Adrenal gland (tissue), 12 donors: Measurements from ENCODE around the gene ST8SIA3. TPM values are rescaled to one million over a fixed set of nuclear protein-coding genes. Genes with fewer than 3 reads are reported as not detected.

Experiments
- DNase-seq, 7 donors: peaks; one replicate each; pipeline ENCODE4 v3.0.0-alpha.2; 2019 to 2020
- H3K27ac ChIP-seq, 5 donors: fragments of 200-600 bp; sonication (generic) in 4 of 5; 1 replicate in 3 of 5; 2 replicates in 2 of 5; pipeline versions ENCODE4 v1.5.1 to v1.8.0; 2016 to 2020; ENCODE audit warnings: mild to moderate bottlenecking in 1 of 5
- H3K27me3 ChIP-seq: fragments of 200-600 bp; 2 replicates; pipeline ENCODE4 v1.8.0; 2021
- H3K36me3 ChIP-seq, 2 donors: fragments of 200-600 bp; replicated peaks in 1 of 2; 1 replicate in 1 of 2; 2 replicates in 1 of 2; pipeline versions ENCODE4 v1.5.1 to v1.8.0; 2018 to 2022
- H3K4me1 ChIP-seq, 2 donors: fragments of 200-600 bp; replicated peaks in 1 of 2; 1 replicate in 1 of 2; 2 replicates in 1 of 2; pipeline versions ENCODE4 v1.5.1 to v1.8.0; 2018 to 2021
- H3K4me3 ChIP-seq, 4 donors: fragments of 200-600 bp; sonication (generic) in 3 of 4; one replicate each; pipeline ENCODE4 v1.5.1; 2016 to 2018
- H3K9me3 ChIP-seq, 3 donors: fragments of 200-600 bp; sonication (generic) in 1 of 3; replicated peaks in 1 of 3; 1 replicate in 2 of 3; 2 replicates in 1 of 3; pipeline versions ENCODE4 v1.5.1 to v1.8.0; 2016 to 2021
- POLR2A ChIP-seq, 2 donors: fragments of 450-650 bp; IDR thresholded peaks; one replicate each; pipeline ENCODE4 v1.6.1; 2017; ENCODE audit warnings: antibody characterized with exemption in 2 of 2, mild to moderate bottlenecking in 2 of 2, moderate library complexity in 1 of 2
- WGBS, 4 donors: extraction: QIAGEN DNeasy Blood & Tissue Kit in 2 of 4; methylation state at CpG; one replicate each; pipeline versions ENCODE4 v1.1.5 to v1.1.7; 2013 to 2017; 5-methylcytosine and 5-hydroxymethylcytosine counted together
- intact Hi-C, 2 donors: fragments of 100-400 bp; cut with DNase I; formaldehyde crosslinking; loops; one replicate each; pipeline versions ENCODE4 v1.14.1 to v1.15.0; 2022 to 2023
- polyA plus RNA-seq, 3 donors: library from polyadenylated mRNA; stranded (reverse); fragments of 200-250 nt in 2 of 3; fragments of 350-450 nt in 1 of 3; fragmentation: Illumina TruSeq in 1 of 3; extraction: RNeasy Lipid Tissue Mini Kit (QIAGEN cat#74804) in 1 of 3; gene quantifications; one replicate each; pipeline ENCODE4 v1.2.3, GENCODE V29; 2013 to 2014
- total RNA-seq, 9 donors: library from RNA; depleted of rRNA in 4 of 9; stranded (reverse); fragments of >200 nt in 4 of 9; fragments of 120-200 nt in 1 of 9; fragmentation: NEBNext Ultra II Directional in 1 of 9; extraction: Animal tissue kit (Norgen Biotek cat#: 25700) in 1 of 9; gene quantifications; one replicate each; pipeline versions ENCODE4 v1.1.0 to v1.2.4, GENCODE V29; 2013 to 2023
- TF ChIP-seq, protein P1 (sequence below), 6 experiments: fragments of 450-650 bp in 4 of 6; fragments of 200-600 bp in 2 of 6; sonication (generic) in 1 of 6; IDR thresholded peaks; 1 replicate in 5 of 6; 2 replicates in 1 of 6; pipeline versions ENCODE4 v1.5.1 to v1.8.0; 2016 to 2021; ENCODE audit warnings: antibody characterized with exemption in 6 of 6, mild to moderate bottlenecking in 2 of 6, moderate library complexity in 1 of 6
- donor health status: healthy with polysubstance abuse.
- donor health status: Bipolar disorder and iron deficiency.
- donor health status: DM: yes; HTN: yes; CAD: no.
- donor health status: DM: no; HTN: no; CAD: no.
- donor health status: DM: no; HTN: no; CAD: no.
- donor health status: DM: yes; HTN: yes; CAD: no.

ST8SIA3 gene
- total and polyA plus RNA-seq, 12 donors = 0.06 to 21.1 (median 2.3) TPM; not detected in 3

DNA sequence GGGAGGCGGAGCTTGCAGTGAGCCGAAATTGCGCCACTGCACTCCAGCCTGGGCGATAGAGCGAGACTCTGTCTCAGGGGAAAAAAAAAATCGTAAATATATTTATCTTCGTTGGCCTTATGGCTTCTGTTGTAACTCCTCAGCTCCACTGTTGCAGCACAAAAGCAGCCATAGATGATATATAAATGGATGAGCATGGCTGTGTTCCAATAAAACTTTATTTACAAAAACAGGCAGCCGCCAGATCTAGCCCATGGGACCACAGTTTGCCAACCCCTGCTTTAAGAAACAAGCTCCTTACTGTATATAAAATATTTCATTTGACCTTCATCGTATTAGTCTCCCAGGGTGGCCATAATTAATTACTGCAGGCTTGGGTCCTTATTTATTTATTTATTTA is 20.1 kb downstream of the ST8SIA3 start:
- H3K27me3 ChIP-seq = no peaks in the 10 kb centered on the region
- WGBS, 4 donors = 76 to 90% (median 84%) methylated on average over 9 of the region's 9 CpGs
- H3K4me1 ChIP-seq = no peaks in the 10 kb centered on the region

DNA sequence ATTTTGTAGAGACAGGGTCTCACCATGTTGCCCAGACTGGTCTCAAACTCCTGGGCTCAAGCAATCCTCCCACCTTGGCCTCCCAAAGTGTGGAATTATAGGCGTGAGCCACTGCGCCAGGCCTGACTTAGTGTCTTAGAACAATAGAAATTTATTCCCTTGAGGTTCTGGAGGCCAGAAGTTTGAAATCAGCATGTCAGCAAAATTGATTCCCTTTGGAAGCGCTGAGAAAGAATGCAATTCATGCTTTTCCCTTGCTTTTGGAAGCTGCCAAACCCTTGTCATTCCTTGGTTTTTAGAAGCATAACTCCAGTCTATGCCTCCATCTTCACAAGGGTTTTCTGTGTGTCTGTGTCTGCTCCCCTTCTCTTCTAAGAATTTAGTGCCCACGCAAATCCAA is 20.7 kb downstream of the ST8SIA3 start:
- Histone ChIP-seq H3K4me1 (no peaks in the 10 kb centered on the region), H3K27ac (no peak overlapping the region), H3K9me3 (no peaks in the 10 kb centered on the region), H3K36me3 (no peaks in the 10 kb centered on the region), H3K27me3 (no peaks in the 10 kb centered on the region), H3K4me3 (no peak overlapping the region)
- 72 to 90% (median 85%) methylated on average over 4 of the region's 4 CpGs for WGBS, 4 donors
- no peak for TF ChIP-seq POLR2A (IDR thresholded peaks at IDR 0.05)
- TF ChIP-seq, protein P1, sequence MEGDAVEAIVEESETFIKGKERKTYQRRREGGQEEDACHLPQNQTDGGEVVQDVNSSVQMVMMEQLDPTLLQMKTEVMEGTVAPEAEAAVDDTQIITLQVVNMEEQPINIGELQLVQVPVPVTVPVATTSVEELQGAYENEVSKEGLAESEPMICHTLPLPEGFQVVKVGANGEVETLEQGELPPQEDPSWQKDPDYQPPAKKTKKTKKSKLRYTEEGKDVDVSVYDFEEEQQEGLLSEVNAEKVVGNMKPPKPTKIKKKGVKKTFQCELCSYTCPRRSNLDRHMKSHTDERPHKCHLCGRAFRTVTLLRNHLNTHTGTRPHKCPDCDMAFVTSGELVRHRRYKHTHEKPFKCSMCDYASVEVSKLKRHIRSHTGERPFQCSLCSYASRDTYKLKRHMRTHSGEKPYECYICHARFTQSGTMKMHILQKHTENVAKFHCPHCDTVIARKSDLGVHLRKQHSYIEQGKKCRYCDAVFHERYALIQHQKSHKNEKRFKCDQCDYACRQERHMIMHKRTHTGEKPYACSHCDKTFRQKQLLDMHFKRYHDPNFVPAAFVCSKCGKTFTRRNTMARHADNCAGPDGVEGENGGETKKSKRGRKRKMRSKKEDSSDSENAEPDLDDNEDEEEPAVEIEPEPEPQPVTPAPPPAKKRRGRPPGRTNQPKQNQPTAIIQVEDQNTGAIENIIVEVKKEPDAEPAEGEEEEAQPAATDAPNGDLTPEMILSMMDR (IDR thresholded peaks at IDR 0.05) = no peak
- no peak for DNase-seq
- intact Hi-C loops = no loop called here

More for the DNA sequence above, 20.1 kb downstream of the ST8SIA3 start:
- H3K36me3 ChIP-seq = no peaks in the 10 kb centered on the region
- no peak for DNase-seq
- H3K9me3 ChIP-seq = no peaks in the 10 kb centered on the region
- no peak overlapping the region for H3K4me3 ChIP-seq
- TF ChIP-seq, protein P1 (IDR thresholded peaks at IDR 0.05) = no peak
- TF ChIP-seq POLR2A (IDR thresholded peaks at IDR 0.05) = no peak
- no peak overlapping the region for H3K27ac ChIP-seq
- intact Hi-C loops = no loop called here

DNA sequence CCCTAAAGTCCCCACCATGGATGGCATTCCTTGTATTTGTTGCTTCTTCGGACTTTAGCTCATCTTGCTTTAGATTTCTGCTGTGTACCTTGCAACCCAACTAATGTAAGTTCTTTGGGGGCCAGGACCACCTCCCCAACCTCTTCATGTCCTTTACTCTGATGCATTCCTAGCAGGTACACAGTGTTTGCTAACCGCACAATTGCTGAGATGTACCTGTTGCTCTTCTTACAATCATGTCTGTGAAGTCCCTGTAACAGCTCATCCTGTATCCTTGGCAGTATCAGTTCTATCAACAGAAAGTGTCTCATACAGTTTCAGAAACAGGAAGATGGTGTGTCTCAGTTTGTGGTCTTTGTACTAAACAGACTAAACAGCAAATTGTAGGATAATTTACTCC is 24.1 kb downstream of the ST8SIA3 start:
- 63 to 90% (median 71%) methylated on average over 2 of the region's 2 CpGs for WGBS, 4 donors
- H3K4me3 ChIP-seq = no peak overlapping the region
- H3K27ac ChIP-seq = no peak overlapping the region
- H3K9me3 ChIP-seq = no peaks in the 10 kb centered on the region
- intact Hi-C loops = no loop called here
- H3K36me3 ChIP-seq = no peaks in the 10 kb centered on the region
- no peak for DNase-seq
- H3K27me3 ChIP-seq = no peaks in the 10 kb centered on the region
- TF ChIP-seq POLR2A (IDR thresholded peaks at IDR 0.05) = no peak
- TF ChIP-seq, protein P1 (IDR thresholded peaks at IDR 0.05) = no peak
- H3K4me1 ChIP-seq = no peaks in the 10 kb centered on the region

DNA sequence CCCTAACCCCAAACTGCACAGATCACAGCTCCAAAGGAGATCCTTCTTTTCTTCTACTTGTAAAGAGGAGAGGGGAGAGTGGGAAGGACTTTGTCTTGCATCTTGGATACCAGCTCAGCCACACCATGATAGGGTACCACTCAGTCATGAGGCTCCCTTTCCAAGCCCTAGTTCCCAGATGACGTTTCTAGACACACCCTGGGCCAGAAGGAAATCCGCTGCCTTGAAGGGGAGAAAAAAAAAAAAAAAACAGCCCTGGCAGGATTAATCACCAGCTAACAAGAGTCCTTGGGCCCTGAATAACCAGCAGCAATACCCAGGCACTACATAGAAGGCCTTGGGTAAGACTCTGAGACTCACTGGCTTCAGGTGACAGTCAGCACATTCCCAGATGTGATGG is 36.9 kb downstream of the ST8SIA3 start:
- WGBS, 4 donors = 20 to 45% (median 38%) methylated on average over 2 of the region's 2 CpGs
- intact Hi-C loops = no loop called here
- no peak for DNase-seq

More for the DNA sequence above, 36.9 kb downstream of the ST8SIA3 start:
- Histone ChIP-seq H3K36me3 (no peaks in the 10 kb centered on the region), H3K4me1 (no peaks in the 10 kb centered on the region), H3K4me3 (no peak overlapping the region), H3K27me3 (no peaks in the 10 kb centered on the region), H3K27ac (no peak overlapping the region), H3K9me3 (no peaks in the 10 kb centered on the region)
- TF ChIP-seq, protein P1 (IDR thresholded peaks at IDR 0.05) = no peak
- TF ChIP-seq POLR2A (IDR thresholded peaks at IDR 0.05) = no peak
